Trophoblast cell (in vitro differentiated cells and primary cell): ENCODE results near the gene ALX1.

Source experiments
- DNase-seq, 2 donors: peaks; one replicate each; pipeline ENCODE4 v3.0.0-alpha.2; 2016
- H2AFZ ChIP-seq: 2 replicates; pipeline ENCODE4 v1.6.1; 2013; ENCODE audit warnings: low read length, moderate library complexity, mild to moderate bottlenecking; ENCODE audit not compliant: insufficient read depth, poor library complexity
- H2AK5ac ChIP-seq: 2 replicates; pipeline ENCODE4 v1.6.1; 2013; ENCODE audit warnings: mild to moderate bottlenecking, low read length
- H2BK120ac ChIP-seq: 2 replicates; pipeline ENCODE4 v1.6.1; 2013; ENCODE audit warnings: low read length, mild to moderate bottlenecking, moderate library complexity; ENCODE audit not compliant: insufficient read depth, poor library complexity
- H2BK12ac ChIP-seq: 2 replicates; pipeline ENCODE4 v1.6.1; 2013; ENCODE audit warnings: mild to moderate bottlenecking, low read length, moderate library complexity
- H2BK5ac ChIP-seq: 2 replicates; pipeline ENCODE4 v1.6.1; 2013; ENCODE audit warnings: low read length, low read depth, moderate library complexity, mild to moderate bottlenecking; ENCODE audit not compliant: poor library complexity
- H3K14ac ChIP-seq: 2 replicates; pipeline ENCODE4 v1.6.1; 2013; ENCODE audit warnings: mild to moderate bottlenecking, low read length
- H3K18ac ChIP-seq: 2 replicates; pipeline ENCODE4 v1.6.1; 2013; ENCODE audit warnings: mild to moderate bottlenecking, low read length
- H3K23ac ChIP-seq: 2 replicates; pipeline ENCODE4 v1.6.1; 2013; ENCODE audit warnings: low read length
- H3K27ac ChIP-seq: 2 replicates; pipeline ENCODE4 v1.5.1; 2013; ENCODE audit warnings: low read depth, mild to moderate bottlenecking, inconsistent platforms, low read length, moderate library complexity
- H3K27me3 ChIP-seq: 2 replicates; pipeline ENCODE4 v1.6.1; 2013; ENCODE audit warnings: inconsistent platforms, mild to moderate bottlenecking, low read length, moderate library complexity; ENCODE audit not compliant: insufficient read depth
- H3K36me3 ChIP-seq, 2 experiments: 1 replicate in 1 of 2; 2 replicates in 1 of 2; pipeline ENCODE4 v1.6.1; 2013; ENCODE audit warnings: low read length in 2 of 2, mild to moderate bottlenecking in 2 of 2, moderate library complexity in 1 of 2; ENCODE audit not compliant: insufficient read depth in 2 of 2, control insufficient read depth in 1 of 2
- H3K4ac ChIP-seq: 2 replicates; pipeline ENCODE4 v1.6.1; 2013; ENCODE audit warnings: low read depth, mild to moderate bottlenecking, low read length, moderate library complexity
- H3K4me1 ChIP-seq, 2 experiments: 1 replicate in 1 of 2; 2 replicates in 1 of 2; pipeline ENCODE4 v1.6.1; 2013; ENCODE audit warnings: low read length in 2 of 2, mild to moderate bottlenecking in 2 of 2, moderate library complexity in 1 of 2; ENCODE audit not compliant: insufficient read depth in 2 of 2, control insufficient read depth in 1 of 2
- H3K4me2 ChIP-seq: 2 replicates; pipeline ENCODE4 v1.6.1; 2013; ENCODE audit warnings: inconsistent platforms, mild to moderate bottlenecking, low read length, moderate library complexity
- H3K4me3 ChIP-seq: 2 replicates; pipeline ENCODE4 v1.5.1; 2013; ENCODE audit warnings: mild to moderate bottlenecking, low read depth, low read length, inconsistent platforms
- H3K79me1 ChIP-seq: one replicate; pipeline ENCODE4 v1.6.1; 2013; ENCODE audit warnings: low read length
- H3K79me2 ChIP-seq: 2 replicates; pipeline ENCODE4 v1.6.1; 2013; ENCODE audit warnings: low read length, mild to moderate bottlenecking; ENCODE audit not compliant: control insufficient read depth, insufficient read depth, poor library complexity
- H3K9ac ChIP-seq: 2 replicates; pipeline ENCODE4 v1.6.1; 2013; ENCODE audit warnings: mild to moderate bottlenecking, low read length
- H3K9me3 ChIP-seq: 2 replicates; pipeline ENCODE4 v1.6.1; 2013; ENCODE audit warnings: low read depth, mild to moderate bottlenecking, control low read depth, inconsistent platforms, low read length; ENCODE audit not compliant: insufficient read depth
- H4K12ac ChIP-seq: 2 replicates; pipeline ENCODE4 v1.6.1; 2013; ENCODE audit warnings: low read depth, mild to moderate bottlenecking, low read length, moderate library complexity
- H4K8ac ChIP-seq: 2 replicates; pipeline ENCODE4 v1.6.1; 2013; ENCODE audit warnings: low read depth, mild to moderate bottlenecking, low read length, moderate library complexity
- H4K91ac ChIP-seq: one replicate; pipeline ENCODE4 v1.6.1; 2013; ENCODE audit warnings: low read depth, mild to moderate bottlenecking, low read length, moderate library complexity
- WGBS: extraction: QIAGEN DNeasy Blood & Tissue Kit; methylation state at CpG from one replicate; pipeline ENCODE4 v1.1.7; 2013; ENCODE audit warnings: missing lambda C conversion rate; ENCODE audit not compliant: insufficient read length, insufficient coverage; ENCODE audit errors: extremely low coverage; 5-methylcytosine and 5-hydroxymethylcytosine counted together

The ALX1 gene

GRCh38 chr12:85281636-85282312 lies 1.8 kb downstream of the ALX1 start:
- Histone ChIP-seq H2BK120ac (no peak overlapping the region), H2BK5ac (no peak overlapping the region), H3K27me3 (peaks cover 29% of the 10 kb centered on the region), H3K18ac (no peak overlapping the region), H2AFZ (no peak overlapping the region), H3K4me3 (no peak overlapping the region), H3K23ac (no peak overlapping the region), H3K14ac (no peak overlapping the region), H3K27ac (no peak overlapping the region), H2AK5ac (no peak overlapping the region), H3K4me2 (no peak overlapping the region), H4K12ac (no peak overlapping the region), H3K4me1 (peaks cover 0 to 5% of the 10 kb centered on the region in 2 experiments), H3K36me3 (no peaks in the 10 kb centered on the region), H4K91ac (no peak overlapping the region), H3K79me2 (no peaks in the 10 kb centered on the region), H4K8ac (no peak overlapping the region), H3K79me1 (no peaks in the 10 kb centered on the region), H3K9ac (no peak overlapping the region), H2BK12ac (no peak overlapping the region), H3K4ac (no peak overlapping the region), H3K9me3 (peaks cover 1% of the 10 kb centered on the region)
- no CpG with 5 or more reads among the region's 11 CpGs for WGBS
- peak in 1 of 2 donors; percentile 39 for DNase-seq

GRCh38 chr12:85283560-85283959 lies 3.5 kb downstream of the ALX1 start:
- Histone ChIP-seq H3K18ac (no peak overlapping the region), H2AFZ (no peak overlapping the region), H3K14ac (no peak overlapping the region), H3K4me3 (no peak overlapping the region), H3K4ac (no peak overlapping the region), H3K27ac (no peak overlapping the region), H3K79me1 (no peaks in the 10 kb centered on the region), H3K9ac (no peak overlapping the region), H3K23ac (no peak overlapping the region), H2BK5ac (no peak overlapping the region), H4K12ac (no peak overlapping the region), H4K8ac (no peak overlapping the region), H3K27me3 (peaks cover 14% of the 10 kb centered on the region), H3K79me2 (no peaks in the 10 kb centered on the region), H3K4me2 (no peak overlapping the region), H3K9me3 (no peaks in the 10 kb centered on the region), H3K36me3 (no peaks in the 10 kb centered on the region), H2BK12ac (no peak overlapping the region), H2BK120ac (no peak overlapping the region), H2AK5ac (no peak overlapping the region), H3K4me1 (peaks cover 0 to 5% of the 10 kb centered on the region in 2 experiments), H4K91ac (no peak overlapping the region)
- DNase-seq = no peak
- no CpG with 5 or more reads among the region's 6 CpGs for WGBS

DNA sequence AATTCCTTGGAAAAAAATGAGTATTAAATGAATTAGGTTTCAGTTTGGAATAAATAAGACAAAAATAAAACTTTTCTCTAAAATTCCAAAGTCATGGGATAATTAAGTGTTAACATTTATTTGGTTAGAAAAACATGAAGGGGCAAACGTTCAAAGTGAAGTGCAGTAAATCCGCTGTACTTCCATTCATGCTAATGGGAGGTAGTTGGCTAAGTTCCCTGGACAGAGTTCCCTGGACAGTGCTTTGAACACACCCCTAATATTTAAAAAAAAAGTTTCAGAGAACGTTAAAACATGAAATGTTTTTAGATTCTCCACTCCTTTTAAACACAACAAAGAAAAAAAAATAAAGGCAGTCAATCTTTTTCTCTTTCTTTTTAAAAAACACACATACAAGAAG lies 16.3 kb downstream of the ALX1 start:
- no CpG with 5 or more reads among the region's 3 CpGs for WGBS
- no peak overlapping the region for H2BK5ac ChIP-seq
- DNase-seq = no peak

DNA sequence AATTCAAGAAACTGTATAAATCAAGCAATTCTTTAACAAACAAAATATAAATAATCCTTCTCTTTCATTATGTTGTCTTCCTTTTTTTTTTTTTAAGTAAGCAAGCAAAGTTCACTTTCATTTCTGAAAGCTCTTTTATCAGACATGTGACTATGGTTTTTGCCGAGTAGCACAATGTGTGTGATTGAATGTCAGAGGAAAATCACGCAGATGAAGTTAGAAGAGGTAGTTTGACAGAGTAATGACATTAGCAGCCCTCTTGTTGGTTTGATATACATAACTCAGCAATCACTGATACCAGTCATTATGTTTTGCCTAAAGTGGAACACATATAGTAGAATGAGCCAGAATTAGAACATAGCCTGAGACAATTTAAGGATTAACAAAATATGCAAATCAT lies 19.0 kb downstream of the ALX1 start:
- H4K91ac ChIP-seq = no peak overlapping the region
- H3K79me1 ChIP-seq = no peaks in the 10 kb centered on the region
- H3K18ac ChIP-seq = no peak overlapping the region
- H3K23ac ChIP-seq = no peak overlapping the region
- H2BK12ac ChIP-seq = no peak overlapping the region
- H3K36me3 ChIP-seq = no peaks in the 10 kb centered on the region
- no peak overlapping the region for H3K4me2 ChIP-seq
- no peak overlapping the region for H2BK120ac ChIP-seq
- H4K12ac ChIP-seq = no peak overlapping the region
- no peak overlapping the region for H3K14ac ChIP-seq
- no peak overlapping the region for H3K27ac ChIP-seq
- no peak overlapping the region for H3K4me3 ChIP-seq
- DNase-seq = no peak
- WGBS = no CpG with 5 or more reads among the region's 2 CpGs
- no peak overlapping the region for H3K9ac ChIP-seq
- no peaks in the 10 kb centered on the region for H3K9me3 ChIP-seq
- H3K4ac ChIP-seq = no peak overlapping the region
- H2AFZ ChIP-seq = no peak overlapping the region
- H3K4me1 ChIP-seq = peaks cover 2 to 3% of the 10 kb centered on the region in 2 experiments
- no peak overlapping the region for H2BK5ac ChIP-seq
- no peak overlapping the region for H2AK5ac ChIP-seq
- H3K79me2 ChIP-seq = no peaks in the 10 kb centered on the region
- no peaks in the 10 kb centered on the region for H3K27me3 ChIP-seq
- no peak overlapping the region for H4K8ac ChIP-seq

More for the DNA sequence above, 16.3 kb downstream of the ALX1 start:
- no peak overlapping the region for H2BK12ac ChIP-seq
- H4K12ac ChIP-seq = no peak overlapping the region
- H3K9me3 ChIP-seq = no peaks in the 10 kb centered on the region
- H3K18ac ChIP-seq = no peak overlapping the region
- no peak overlapping the region for H3K23ac ChIP-seq
- no peak overlapping the region for H3K4me2 ChIP-seq
- no peaks in the 10 kb centered on the region for H3K79me1 ChIP-seq
- no peak overlapping the region for H4K91ac ChIP-seq
- H3K27me3 ChIP-seq = no peaks in the 10 kb centered on the region
- H3K14ac ChIP-seq = no peak overlapping the region
- H2AK5ac ChIP-seq = no peak overlapping the region
- H3K36me3 ChIP-seq = no peaks in the 10 kb centered on the region
- no peak overlapping the region for H2BK120ac ChIP-seq
- H2AFZ ChIP-seq = no peak overlapping the region
- H4K8ac ChIP-seq = no peak overlapping the region
- H3K4me1 ChIP-seq = peaks cover 2 to 3% of the 10 kb centered on the region in 2 experiments
- H3K4me3 ChIP-seq = no peak overlapping the region
- H3K79me2 ChIP-seq = no peaks in the 10 kb centered on the region
- no peak overlapping the region for H3K27ac ChIP-seq
- no peak overlapping the region for H3K4ac ChIP-seq
- no peak overlapping the region for H3K9ac ChIP-seq
